GM23338 (cell line): ENCODE data around the gene CMPK2. TPM values are rescaled to one million over a fixed set of nuclear protein-coding genes. Genes with fewer than 3 reads are reported as not detected.

Experiments used
- ATAC-seq: fragments of 200-7000 bp; cut with Tn5 transposase; 3 replicates; pipeline ENCODE4 v1.9.1; 2020
- DNase-seq: peaks from one replicate; pipeline ENCODE4 v3.0.0-alpha.2; 2015; ENCODE audit warnings: low spot score
- H2AFZ ChIP-seq: fragments of 200-600 bp; sonication (generic); 2 replicates; pipeline ENCODE4 v1.8.0; 2016; ENCODE audit warnings: antibody characterized with exemption, mild to moderate bottlenecking, moderate library complexity
- H3F3A ChIP-seq: fragments of 200-600 bp; sonication (generic); replicated peaks from 2 replicates; pipeline ENCODE4 v1.8.0; 2017; ENCODE audit warnings: antibody characterized with exemption, mixed run types, low read depth
- H3K27ac ChIP-seq: fragments of 200-600 bp; sonication (generic); 2 replicates; pipeline ENCODE4 v1.6.1; 2016; ENCODE audit warnings: low read depth
- H3K27me3 ChIP-seq: fragments of 200-600 bp; sonication (generic); 2 replicates; pipeline ENCODE4 v1.8.0; 2016; ENCODE audit warnings: mild to moderate bottlenecking, mixed run types, moderate library complexity; ENCODE audit not compliant: insufficient read depth
- H3K36me3 ChIP-seq: fragments of 200-600 bp; sonication (generic); 2 replicates; pipeline ENCODE4 v1.8.0; 2016; ENCODE audit warnings: mild to moderate bottlenecking; ENCODE audit not compliant: insufficient read depth
- H3K4me1 ChIP-seq: fragments of 200-600 bp; sonication (generic); 2 replicates; pipeline ENCODE4 v1.8.0; 2016; ENCODE audit warnings: mild to moderate bottlenecking, moderate library complexity; ENCODE audit not compliant: insufficient read depth
- H3K4me2 ChIP-seq: fragments of 200-600 bp; sonication (generic); 2 replicates; pipeline ENCODE4 v1.7.1; 2017; ENCODE audit warnings: mixed run types
- H3K4me3 ChIP-seq: fragments of 200-600 bp; sonication (generic); 2 replicates; pipeline ENCODE4 v1.6.1; 2016; ENCODE audit warnings: mixed run types
- H3K79me2 ChIP-seq: fragments of 200-600 bp; sonication (generic); replicated peaks from 2 replicates; pipeline ENCODE4 v1.8.0; 2017; ENCODE audit warnings: mild to moderate bottlenecking; ENCODE audit not compliant: insufficient read depth
- H3K9me2 ChIP-seq: fragments of 200-600 bp; sonication (generic); 2 replicates; pipeline ENCODE4 v1.8.0; 2017; ENCODE audit not compliant: insufficient read depth
- H4K20me1 ChIP-seq: fragments of 200-600 bp; sonication (generic); replicated peaks from 2 replicates; pipeline ENCODE4 v1.8.0; 2017; ENCODE audit warnings: mild to moderate bottlenecking; ENCODE audit not compliant: insufficient read depth
- H3K27ac Mint-ChIP-seq: 2 replicates; pipeline ENCODE4 v1.8.0; 2020; ENCODE audit warnings: inconsistent platforms, mild to moderate bottlenecking, moderate library complexity, mixed read lengths
- H3K27me3 Mint-ChIP-seq: 3 replicates; pipeline ENCODE4 v1.8.0; 2022; ENCODE audit warnings: low read depth, mild to moderate bottlenecking, moderate library complexity, mixed read lengths, inconsistent platforms; ENCODE audit not compliant: insufficient read depth, poor library complexity
- H3K36me3 Mint-ChIP-seq: 3 replicates; pipeline ENCODE4 v1.8.0; 2021; ENCODE audit warnings: low read depth, mild to moderate bottlenecking, inconsistent platforms, moderate library complexity, mixed read lengths
- H3K4me1 Mint-ChIP-seq: 3 replicates; pipeline ENCODE4 v1.8.0; 2020; ENCODE audit warnings: mild to moderate bottlenecking, inconsistent platforms, mixed read lengths
- H3K4me3 Mint-ChIP-seq: 3 replicates; pipeline ENCODE4 v1.8.0; 2021; ENCODE audit warnings: moderate library complexity, mild to moderate bottlenecking, inconsistent platforms, mixed read lengths
- H3K9me3 Mint-ChIP-seq: 3 replicates; pipeline ENCODE4 v1.8.0; 2020; ENCODE audit warnings: moderate library complexity, mild to moderate bottlenecking, inconsistent platforms, mixed read lengths
- CREB1 ChIP-seq: fragments of 250-450 bp; sonication (Bioruptor Pico); IDR thresholded peaks from 2 replicates; pipeline ENCODE4 v1.5.0; 2020; ENCODE audit warnings: low read depth, mild to moderate bottlenecking, moderate library complexity
- CTCF ChIP-seq, 2 experiments: fragments of 200-600 bp in 1 of 2; sonication (generic) in 1 of 2; conservative IDR thresholded peaks; 2 replicates each; pipeline versions ENCODE4 v1.5.1 to v1.6.1; 2016 to 2017; ENCODE audit warnings: antibody characterized with exemption in 2 of 2, low read depth in 2 of 2, mild to moderate bottlenecking in 2 of 2, moderate library complexity in 1 of 2
- EZH2 ChIP-seq: fragments of 200-600 bp; sonication (generic); IDR thresholded peaks from one replicate; pipeline ENCODE4 v1.8.0; 2017; ENCODE audit warnings: antibody characterized with exemption, mild to moderate bottlenecking, low read depth; ENCODE audit not compliant: unreplicated experiment
- EZH2phosphoT487 ChIP-seq: fragments of 200-600 bp; sonication (generic); IDR thresholded peaks from one replicate; pipeline ENCODE4 v1.8.1; 2018; ENCODE audit warnings: antibody characterized with exemption; ENCODE audit not compliant: unreplicated experiment
- JUNB ChIP-seq: IDR thresholded peaks from one replicate; pipeline ENCODE4 v1.6.1; 2016; ENCODE audit warnings: antibody characterized with exemption; ENCODE audit not compliant: unreplicated experiment
- NANOG ChIP-seq: IDR thresholded peaks from 2 replicates; pipeline ENCODE4 v1.6.1; 2016; ENCODE audit warnings: antibody characterized with exemption, borderline replicate concordance
- ZNF462 ChIP-seq: fragments of 250-450 bp; sonication (Bioruptor Pico); IDR thresholded peaks from 2 replicates; pipeline ENCODE4 v1.5.0; 2020; ENCODE audit warnings: mild to moderate bottlenecking, moderate library complexity
- polyA plus RNA-seq: library from polyadenylated mRNA; unstranded; fragments of >200 nt; fragmentation: Nextera tagmentation; extraction: Ambion mirVana; gene quantifications from 2 replicates; pipeline ENCODE4 v1.2.1, GENCODE V29; 2016
- total RNA-seq: library from RNA; depleted of rRNA; stranded (reverse); fragments of >200 nt; shearing (Covaris generic); gene quantifications from 2 replicates; pipeline ENCODE4 v1.2.3, GENCODE V29; 2014
- TF ChIP-seq, protein P1 (sequence below): IDR thresholded peaks from one replicate; pipeline ENCODE4 v1.6.1; 2018; ENCODE audit warnings: antibody characterized with exemption; ENCODE audit not compliant: unreplicated experiment

Gene CMPK2
- total and polyA plus RNA-seq, 2 experiments from 2014 or later, result 0.13 to 0.56 TPM

- TF ChIP-seq EZH2phosphoT487 (no peak), CTCF (conservative IDR thresholded peaks at IDR 0.05; ENCODE audit: low read depth in 2 of 2) (no peak), NANOG (no peak)
Observed at GRCh38 chr2:6846967-6847681, 18.6 kb downstream of the CMPK2 start (continued).

GRCh38 chr2:6846540-6846939 lies 19.2 kb downstream of the CMPK2 start:
- H3K9me2 ChIP-seq, result no peaks in the 10 kb centered on the region
- peaks cover 53% of the 10 kb centered on the region for H3K36me3 Mint-ChIP-seq
- no peak overlapping the region; the same call in 2 of the 3 replicates for H3K4me3 Mint-ChIP-seq
- H2AFZ ChIP-seq, result no peak overlapping the region
- H3K4me3 ChIP-seq, result no peak overlapping the region
- no peaks in the 10 kb centered on the region for H3F3A ChIP-seq
- H3K79me2 ChIP-seq, result no peaks in the 10 kb centered on the region
- H3K27me3 Mint-ChIP-seq, result no peaks in the 10 kb centered on the region
- H3K4me1 ChIP-seq, result no peaks in the 10 kb centered on the region
- H4K20me1 ChIP-seq, result no peaks in the 10 kb centered on the region
- peaks cover 2% of the 10 kb centered on the region for H3K36me3 ChIP-seq
- ATAC-seq (no peak), DNase-seq (no peak)
- H3K9me3 Mint-ChIP-seq, result peaks cover 90% of the 10 kb centered on the region
- H3K4me1 Mint-ChIP-seq, result no peaks in the 10 kb centered on the region
- H3K4me2 ChIP-seq, result no peak overlapping the region
- H3K27me3 ChIP-seq, result no peaks in the 10 kb centered on the region
- H3K27ac ChIP-seq, result no peak overlapping the region
- H3K27ac Mint-ChIP-seq, result no peak overlapping the region
- TF ChIP-seq CTCF (conservative IDR thresholded peaks at IDR 0.05; ENCODE audit: low read depth in 2 of 2) (no peak), CREB1 (CRISPR knock-in tag) (no peak), EZH2 (no peak), NANOG (no peak), ZNF462 (CRISPR knock-in tag) (no peak), JUNB (no peak)
- TF ChIP-seq, protein P1, sequence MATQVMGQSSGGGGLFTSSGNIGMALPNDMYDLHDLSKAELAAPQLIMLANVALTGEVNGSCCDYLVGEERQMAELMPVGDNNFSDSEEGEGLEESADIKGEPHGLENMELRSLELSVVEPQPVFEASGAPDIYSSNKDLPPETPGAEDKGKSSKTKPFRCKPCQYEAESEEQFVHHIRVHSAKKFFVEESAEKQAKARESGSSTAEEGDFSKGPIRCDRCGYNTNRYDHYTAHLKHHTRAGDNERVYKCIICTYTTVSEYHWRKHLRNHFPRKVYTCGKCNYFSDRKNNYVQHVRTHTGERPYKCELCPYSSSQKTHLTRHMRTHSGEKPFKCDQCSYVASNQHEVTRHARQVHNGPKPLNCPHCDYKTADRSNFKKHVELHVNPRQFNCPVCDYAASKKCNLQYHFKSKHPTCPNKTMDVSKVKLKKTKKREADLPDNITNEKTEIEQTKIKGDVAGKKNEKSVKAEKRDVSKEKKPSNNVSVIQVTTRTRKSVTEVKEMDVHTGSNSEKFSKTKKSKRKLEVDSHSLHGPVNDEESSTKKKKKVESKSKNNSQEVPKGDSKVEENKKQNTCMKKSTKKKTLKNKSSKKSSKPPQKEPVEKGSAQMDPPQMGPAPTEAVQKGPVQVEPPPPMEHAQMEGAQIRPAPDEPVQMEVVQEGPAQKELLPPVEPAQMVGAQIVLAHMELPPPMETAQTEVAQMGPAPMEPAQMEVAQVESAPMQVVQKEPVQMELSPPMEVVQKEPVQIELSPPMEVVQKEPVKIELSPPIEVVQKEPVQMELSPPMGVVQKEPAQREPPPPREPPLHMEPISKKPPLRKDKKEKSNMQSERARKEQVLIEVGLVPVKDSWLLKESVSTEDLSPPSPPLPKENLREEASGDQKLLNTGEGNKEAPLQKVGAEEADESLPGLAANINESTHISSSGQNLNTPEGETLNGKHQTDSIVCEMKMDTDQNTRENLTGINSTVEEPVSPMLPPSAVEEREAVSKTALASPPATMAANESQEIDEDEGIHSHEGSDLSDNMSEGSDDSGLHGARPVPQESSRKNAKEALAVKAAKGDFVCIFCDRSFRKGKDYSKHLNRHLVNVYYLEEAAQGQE, result no peak
